B cell (primary cell): ENCODE results near the gene FYN. TPM values are rescaled to one million over a fixed set of nuclear protein-coding genes. Genes with fewer than 3 reads are reported as not detected.
A peak's percentile ranks its signal among the peaks of the same experiment; 100 is the strongest.

ENCODE experiments used
- ATAC-seq: fragments of 200-7000 bp; cut with Tn5 transposase; one replicate; pipeline ENCODE4 v1.10.0; 2021; ENCODE audit warnings: low read depth, mild to moderate bottlenecking, moderate number of reproducible peaks, moderate library complexity
- CTCF ChIA-PET: fragments of 350-600 bp; sonication (Branson Sonifier 250); formaldehyde crosslinking; loops from one replicate; lab custom pipeline; 2021; ENCODE audit warnings: antibody characterized with exemption, inconsistent platforms; lab: Charles Lee
- POLR2A ChIA-PET: fragments of 350-600 bp; sonication (Branson Sonifier 250); formaldehyde crosslinking; loops from one replicate; lab custom pipeline; 2021; ENCODE audit warnings: antibody characterized with exemption; lab: Charles Lee
- DNase-seq: peaks from one replicate; pipeline ENCODE4 v3.0.0; 2013
- H2AFZ ChIP-seq: 2 replicates; pipeline ENCODE4 v1.6.1; 2012; ENCODE audit warnings: mild to moderate bottlenecking, low read depth, low read length; ENCODE audit not compliant: insufficient read depth, poor library complexity, severe bottlenecking
- H3K27ac ChIP-seq, 2 donors: 1 replicate in 1 of 2; 2 replicates in 1 of 2; pipeline ENCODE4 v1.5.1; 2012 to 2013; ENCODE audit warnings: low read length in 2 of 2, mild to moderate bottlenecking in 2 of 2, moderate library complexity in 1 of 2
- H3K27me3 ChIP-seq, 4 experiments: fragments of 200-600 bp in 1 of 4; sonication (generic) in 1 of 4; replicated peaks in 1 of 4; 1 replicate in 2 of 4; 2 replicates in 2 of 4; pipeline versions ENCODE4 v1.6.1 to v1.7.0; 2013 to 2016; ENCODE audit warnings: low read length in 3 of 4, mild to moderate bottlenecking in 2 of 4, mixed read lengths in 1 of 4, moderate library complexity in 1 of 4; ENCODE audit not compliant: insufficient read depth in 4 of 4, control insufficient read depth in 3 of 4; ENCODE audit errors: control extremely low read depth in 1 of 4
- H3K36me3 ChIP-seq, 2 experiments: replicated peaks in 1 of 2; 1 replicate in 1 of 2; 2 replicates in 1 of 2; pipeline versions ENCODE4 v1.6.1 to v1.7.1; 2013; ENCODE audit warnings: low read length in 1 of 2; ENCODE audit not compliant: insufficient read depth in 2 of 2, control insufficient read depth in 1 of 2; ENCODE audit errors: control extremely low read depth in 1 of 2, extremely low read depth in 1 of 2
- H3K4me1 ChIP-seq, 2 donors: fragments of 200-600 bp in 1 of 2; sonication (generic) in 1 of 2; 1 replicate in 1 of 2; 2 replicates in 1 of 2; pipeline versions ENCODE4 v1.5.1 to v1.6.1; 2013 to 2017; ENCODE audit warnings: low read length in 2 of 2; ENCODE audit not compliant: control insufficient read depth in 2 of 2, insufficient read depth in 2 of 2
- H3K4me2 ChIP-seq: replicated peaks from 2 replicates; pipeline ENCODE3; 2012; ENCODE audit warnings: mild to moderate bottlenecking, low read depth, low read length; ENCODE audit not compliant: poor library complexity, severe bottlenecking
- H3K4me3 ChIP-seq, 5 experiments: fragments of 200-600 bp in 1 of 5; sonication (generic) in 1 of 5; 1 replicate in 3 of 5; 2 replicates in 2 of 5; pipeline versions ENCODE4 v1.5.1 to v1.7.0; 2011 to 2016; ENCODE audit warnings: low read length in 4 of 5, mild to moderate bottlenecking in 4 of 5, low read depth in 2 of 5, control low read depth in 1 of 5, moderate library complexity in 1 of 5; ENCODE audit not compliant: insufficient read depth in 1 of 5; ENCODE audit errors: control extremely low read depth in 1 of 5, extremely low read depth in 1 of 5
- H3K79me2 ChIP-seq: fragments of 200-600 bp; sonication (generic); one replicate; pipeline ENCODE4 v1.6.0; 2016; ENCODE audit warnings: low read length; ENCODE audit not compliant: control insufficient read depth, insufficient read depth
- H3K9ac ChIP-seq: fragments of 200-600 bp; sonication (generic); 2 replicates; pipeline ENCODE4 v1.6.1; 2017; ENCODE audit warnings: mild to moderate bottlenecking, low read length, moderate library complexity
- H3K9me3 ChIP-seq, 3 donors: one replicate each; pipeline versions ENCODE4 v1.6.1 to v1.7.1; 2013; ENCODE audit warnings: low read length in 2 of 3; ENCODE audit not compliant: control insufficient read depth in 2 of 3, insufficient read depth in 1 of 3; ENCODE audit errors: control extremely low read depth in 1 of 3
- H4K20me1 ChIP-seq: 2 replicates; pipeline ENCODE4 v1.6.0; 2012; ENCODE audit warnings: mild to moderate bottlenecking, low read length; ENCODE audit not compliant: insufficient read depth, control insufficient read depth, poor library complexity, severe bottlenecking
- H3K27ac Mint-ChIP-seq: one replicate; pipeline ENCODE4 v1.8.0; 2021; ENCODE audit warnings: mixed read lengths
- H3K27me3 Mint-ChIP-seq: one replicate; pipeline ENCODE4 v1.8.0; 2021; ENCODE audit warnings: mixed read lengths
- H3K4me1 Mint-ChIP-seq: one replicate; pipeline ENCODE4 v1.8.0; 2021; ENCODE audit warnings: mixed read lengths
- H3K4me3 Mint-ChIP-seq: one replicate; pipeline ENCODE4 v1.8.0; 2021; ENCODE audit warnings: mixed read lengths
- H3K9me3 Mint-ChIP-seq: one replicate; pipeline ENCODE4 v1.8.0; 2022; ENCODE audit warnings: mixed read lengths; ENCODE audit not compliant: insufficient read depth
- EZH2 ChIP-seq: IDR thresholded peaks from 2 replicates; pipeline ENCODE4 v1.6.1; 2012; ENCODE audit warnings: borderline replicate concordance, low read depth, mild to moderate bottlenecking, moderate library complexity, low read length; ENCODE audit not compliant: insufficient read depth, poor library complexity, severe bottlenecking
- WGBS: methylation state at CpG from one replicate; pipeline ENCODE4 v1.1.5; 2013; ENCODE audit warnings: missing lambda C conversion rate; ENCODE audit not compliant: insufficient coverage; 5-methylcytosine and 5-hydroxymethylcytosine counted together
- intact Hi-C: fragments of 100-400 bp; cut with micrococcal nuclease; formaldehyde crosslinking; loops from one replicate; pipeline ENCODE4 v1.10.0; 2022
- polyA plus RNA-seq: library from polyadenylated mRNA; depleted of rRNA; stranded (reverse); fragments of >200 nt; gene quantifications from 2 replicates; pipeline ENCODE4 v1.2.3, GENCODE V29; 2012
- total RNA-seq, 2 donors: library from RNA; stranded (reverse); fragments of 120-200 nt in 1 of 2; gene quantifications; 1 replicate in 1 of 2; 2 replicates in 1 of 2; pipeline versions ENCODE4 v1.2.3 to v1.2.4, GENCODE V29; 2013 to 2022
- TF ChIP-seq, protein P1 (sequence below): fragments of 200-600 bp; IDR thresholded peaks from one replicate; pipeline ENCODE4 v1.8.0; 2022; ENCODE audit warnings: antibody characterized with exemption, mild to moderate bottlenecking

The FYN gene
- total and polyA plus RNA-seq, 2 donors (not counting 1 experiment from before 2014, with no cell fraction given), result 54.1 to 94.0 TPM

DNA sequence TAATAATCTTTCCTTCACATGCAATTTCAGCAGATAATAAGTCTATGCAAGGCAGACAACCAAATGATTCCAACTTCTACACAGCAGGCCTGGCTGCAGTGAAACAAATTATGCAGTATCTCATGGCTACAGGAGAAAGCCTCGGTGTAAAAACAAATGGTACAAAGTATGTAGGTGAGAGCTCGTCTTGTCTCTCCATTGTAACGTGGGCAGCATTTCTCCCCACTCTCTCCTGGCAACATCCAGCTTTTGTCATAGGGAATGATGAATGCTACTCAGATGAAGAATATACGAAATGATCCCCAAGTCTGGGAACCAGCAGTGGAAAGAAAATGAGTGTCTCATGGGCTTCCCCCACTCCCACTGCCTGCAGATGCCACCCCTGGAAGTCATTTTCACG, 32.4 kb downstream of the FYN start:
- TF ChIP-seq EZH2, result no peak
- TF ChIP-seq, protein P1, sequence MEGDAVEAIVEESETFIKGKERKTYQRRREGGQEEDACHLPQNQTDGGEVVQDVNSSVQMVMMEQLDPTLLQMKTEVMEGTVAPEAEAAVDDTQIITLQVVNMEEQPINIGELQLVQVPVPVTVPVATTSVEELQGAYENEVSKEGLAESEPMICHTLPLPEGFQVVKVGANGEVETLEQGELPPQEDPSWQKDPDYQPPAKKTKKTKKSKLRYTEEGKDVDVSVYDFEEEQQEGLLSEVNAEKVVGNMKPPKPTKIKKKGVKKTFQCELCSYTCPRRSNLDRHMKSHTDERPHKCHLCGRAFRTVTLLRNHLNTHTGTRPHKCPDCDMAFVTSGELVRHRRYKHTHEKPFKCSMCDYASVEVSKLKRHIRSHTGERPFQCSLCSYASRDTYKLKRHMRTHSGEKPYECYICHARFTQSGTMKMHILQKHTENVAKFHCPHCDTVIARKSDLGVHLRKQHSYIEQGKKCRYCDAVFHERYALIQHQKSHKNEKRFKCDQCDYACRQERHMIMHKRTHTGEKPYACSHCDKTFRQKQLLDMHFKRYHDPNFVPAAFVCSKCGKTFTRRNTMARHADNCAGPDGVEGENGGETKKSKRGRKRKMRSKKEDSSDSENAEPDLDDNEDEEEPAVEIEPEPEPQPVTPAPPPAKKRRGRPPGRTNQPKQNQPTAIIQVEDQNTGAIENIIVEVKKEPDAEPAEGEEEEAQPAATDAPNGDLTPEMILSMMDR, result no peak
- DNase-seq (no peak), ATAC-seq (no peak)
- POLR2A ChIA-PET, result interaction anchor here (1.3 kb wide), 1 partner anchor 35 kb away, joined by 3 read pairs; no protein-coding TSS in a partner anchor
- Mint-ChIP-seq H3K4me1 (peaks cover 45% of the 10 kb centered on the region), H3K4me3 (no peak overlapping the region), H3K9me3 (no peaks in the 10 kb centered on the region), H3K27me3 (no peaks in the 10 kb centered on the region), H3K27ac (no peak overlapping the region)
- Histone ChIP-seq H4K20me1 (no peaks in the 10 kb centered on the region), H3K9me3 (no peaks in the 10 kb centered on the region), H2AFZ (no peak overlapping the region), H3K27me3 (no peaks in the 10 kb centered on the region), H3K4me3 (no peak overlapping the region), H3K79me2 (peaks cover 46% of the 10 kb centered on the region), H3K27ac (peak overlapping the region in 1 of 2 donors; percentile 76), H3K9ac (no peak overlapping the region), H3K4me1 (peaks cover 57 to 68% of the 10 kb centered on the region in 2 donors), H3K4me2 (no peak overlapping the region), H3K36me3 (peaks cover 0 to 4% of the 10 kb centered on the region in 2 experiments)
- CTCF ChIA-PET, result no interaction called here
- WGBS, result 100% methylated on average over 1 of the region's 5 CpGs
- intact Hi-C loops, result loop anchor here (10.0 kb wide), 1 partner anchor 116 kb away; no protein-coding TSS in a partner anchor

DNA sequence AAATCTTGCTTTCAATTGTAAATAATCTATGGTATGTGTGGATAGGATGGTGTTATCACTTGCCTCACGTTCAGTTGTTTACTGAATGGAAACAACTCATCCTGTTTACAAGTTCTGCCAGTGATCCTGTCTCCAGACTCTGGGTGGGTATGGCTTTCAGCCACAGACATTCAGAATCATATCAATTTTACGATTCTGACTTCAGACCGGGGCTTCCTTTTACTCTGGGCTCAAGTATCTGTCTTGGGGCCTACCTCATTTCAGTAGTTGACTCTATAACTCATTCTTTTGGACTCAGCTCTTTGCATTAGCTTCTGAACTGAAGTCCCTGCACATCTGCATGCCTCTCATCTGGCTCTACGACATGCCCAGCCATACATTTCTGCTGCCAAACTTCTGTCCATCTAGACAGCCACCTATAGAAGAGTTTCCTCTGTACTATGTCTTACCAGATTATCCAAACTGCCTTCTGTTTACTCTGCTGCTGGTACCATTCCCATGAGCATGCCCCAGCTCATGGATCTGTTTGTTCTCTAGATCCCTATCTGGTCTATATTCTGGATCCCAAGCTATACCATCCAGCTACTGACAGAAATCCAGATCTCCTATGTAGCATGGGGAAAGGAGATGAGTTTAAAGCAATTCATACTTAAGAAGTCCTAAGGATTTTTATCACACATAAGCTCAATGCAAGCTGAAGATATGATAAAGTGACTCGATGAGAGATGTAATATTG, 34.3 kb downstream of the FYN start:
- no peak for DNase-seq

More for the DNA sequence above, 34.3 kb downstream of the FYN start:
- no peaks in the 10 kb centered on the region for H3K27me3 ChIP-seq
- TF ChIP-seq EZH2, result no peak
- TF ChIP-seq, protein P1, result no peak
- peaks cover 38 to 49% of the 10 kb centered on the region in 2 donors for H3K4me1 ChIP-seq
- peaks cover 58% of the 10 kb centered on the region for H3K79me2 ChIP-seq
- ChIA-PET CTCF (no interaction called here), POLR2A (no interaction called here)
- H3K9ac ChIP-seq, result no peak overlapping the region
- Mint-ChIP-seq H3K27ac (no peak overlapping the region), H3K4me1 (peaks cover 32% of the 10 kb centered on the region), H3K4me3 (no peak overlapping the region), H3K9me3 (no peaks in the 10 kb centered on the region), H3K27me3 (no peaks in the 10 kb centered on the region)
- no peak overlapping the region for H3K4me3 ChIP-seq
- peaks cover 0 to 4% of the 10 kb centered on the region in 2 experiments for H3K36me3 ChIP-seq
- ATAC-seq, result no peak
- H3K27ac ChIP-seq, result no peak overlapping the region
- H2AFZ ChIP-seq, result no peak overlapping the region
- 55% methylated on average over 4 of the region's 5 CpGs for WGBS
- intact Hi-C loops, result no loop called here
- no peak overlapping the region for H3K4me2 ChIP-seq
- H3K9me3 ChIP-seq, result no peaks in the 10 kb centered on the region
- H4K20me1 ChIP-seq, result no peaks in the 10 kb centered on the region
